ENCODE measurements around the gene CCDC33. TPM values are rescaled to one million over a fixed set of nuclear protein-coding genes. Genes with fewer than 3 reads are reported as not detected.

The CCDC33 gene
- total RNA-seq, 4 donors from 2014 or later = not detected

DNA sequence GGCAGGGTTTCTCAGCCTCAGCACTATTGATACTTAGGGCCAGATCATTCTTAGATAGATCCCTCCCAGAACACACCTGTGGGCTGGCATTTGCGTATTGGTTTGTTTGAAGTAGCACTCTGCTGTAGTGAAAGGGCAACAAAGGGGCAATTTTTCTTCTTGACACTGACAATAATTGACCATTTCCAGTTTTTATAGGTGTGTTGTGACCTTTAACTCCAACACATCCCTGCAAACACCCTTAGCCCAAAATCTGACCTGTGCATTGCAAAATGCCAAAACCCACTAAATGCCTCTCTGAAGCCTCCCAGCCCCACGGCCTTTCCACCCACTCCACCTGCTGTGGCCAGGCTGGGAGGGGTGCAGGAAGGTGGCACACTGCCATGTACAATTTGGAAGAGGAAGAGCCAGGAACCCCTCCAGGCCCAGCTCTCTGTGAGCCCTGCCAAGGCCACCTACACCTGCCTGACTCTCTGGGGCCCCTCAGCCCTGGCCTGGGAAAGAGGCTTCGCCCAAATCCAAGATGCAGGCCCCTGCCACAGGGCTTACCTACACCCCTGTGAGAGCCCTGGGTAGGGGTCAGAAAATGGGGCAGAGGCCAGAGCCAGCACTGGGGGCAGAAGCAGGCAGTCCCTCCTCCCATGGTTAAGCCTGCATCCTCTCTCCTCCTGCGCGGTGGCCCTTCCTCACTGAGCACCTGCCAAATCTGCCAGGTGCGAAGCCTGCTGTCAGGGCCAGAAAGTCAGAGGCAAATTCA lies 140.9 kb downstream of the CCDC33 start:
- peaks cover 0 to 23% (median 7%) of the 10 kb centered on the region in 4 donors for H3K4me1 ChIP-seq
- H3K27ac ChIP-seq = no peak overlapping the region
- no peaks in the 10 kb centered on the region for H3K9me3 ChIP-seq
- H3K4me3 ChIP-seq = no peak overlapping the region
- no peaks in the 10 kb centered on the region for H3K27me3 ChIP-seq
- DNase-seq (ENCODE audit: low spot score in 2 of 2) = no peak
- WGBS, 2 donors = 84 to 87% methylated on average over 6 of the region's 6 CpGs
- no peaks in the 10 kb centered on the region for H3K36me3 ChIP-seq
- TF ChIP-seq POLR2A (IDR thresholded peaks at IDR 0.05) = no peak
- no peak for TF ChIP-seq EP300 (IDR thresholded peaks at IDR 0.05)
- TF ChIP-seq, protein P1, sequence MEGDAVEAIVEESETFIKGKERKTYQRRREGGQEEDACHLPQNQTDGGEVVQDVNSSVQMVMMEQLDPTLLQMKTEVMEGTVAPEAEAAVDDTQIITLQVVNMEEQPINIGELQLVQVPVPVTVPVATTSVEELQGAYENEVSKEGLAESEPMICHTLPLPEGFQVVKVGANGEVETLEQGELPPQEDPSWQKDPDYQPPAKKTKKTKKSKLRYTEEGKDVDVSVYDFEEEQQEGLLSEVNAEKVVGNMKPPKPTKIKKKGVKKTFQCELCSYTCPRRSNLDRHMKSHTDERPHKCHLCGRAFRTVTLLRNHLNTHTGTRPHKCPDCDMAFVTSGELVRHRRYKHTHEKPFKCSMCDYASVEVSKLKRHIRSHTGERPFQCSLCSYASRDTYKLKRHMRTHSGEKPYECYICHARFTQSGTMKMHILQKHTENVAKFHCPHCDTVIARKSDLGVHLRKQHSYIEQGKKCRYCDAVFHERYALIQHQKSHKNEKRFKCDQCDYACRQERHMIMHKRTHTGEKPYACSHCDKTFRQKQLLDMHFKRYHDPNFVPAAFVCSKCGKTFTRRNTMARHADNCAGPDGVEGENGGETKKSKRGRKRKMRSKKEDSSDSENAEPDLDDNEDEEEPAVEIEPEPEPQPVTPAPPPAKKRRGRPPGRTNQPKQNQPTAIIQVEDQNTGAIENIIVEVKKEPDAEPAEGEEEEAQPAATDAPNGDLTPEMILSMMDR (IDR thresholded peaks at IDR 0.05) = no peak

DNA sequence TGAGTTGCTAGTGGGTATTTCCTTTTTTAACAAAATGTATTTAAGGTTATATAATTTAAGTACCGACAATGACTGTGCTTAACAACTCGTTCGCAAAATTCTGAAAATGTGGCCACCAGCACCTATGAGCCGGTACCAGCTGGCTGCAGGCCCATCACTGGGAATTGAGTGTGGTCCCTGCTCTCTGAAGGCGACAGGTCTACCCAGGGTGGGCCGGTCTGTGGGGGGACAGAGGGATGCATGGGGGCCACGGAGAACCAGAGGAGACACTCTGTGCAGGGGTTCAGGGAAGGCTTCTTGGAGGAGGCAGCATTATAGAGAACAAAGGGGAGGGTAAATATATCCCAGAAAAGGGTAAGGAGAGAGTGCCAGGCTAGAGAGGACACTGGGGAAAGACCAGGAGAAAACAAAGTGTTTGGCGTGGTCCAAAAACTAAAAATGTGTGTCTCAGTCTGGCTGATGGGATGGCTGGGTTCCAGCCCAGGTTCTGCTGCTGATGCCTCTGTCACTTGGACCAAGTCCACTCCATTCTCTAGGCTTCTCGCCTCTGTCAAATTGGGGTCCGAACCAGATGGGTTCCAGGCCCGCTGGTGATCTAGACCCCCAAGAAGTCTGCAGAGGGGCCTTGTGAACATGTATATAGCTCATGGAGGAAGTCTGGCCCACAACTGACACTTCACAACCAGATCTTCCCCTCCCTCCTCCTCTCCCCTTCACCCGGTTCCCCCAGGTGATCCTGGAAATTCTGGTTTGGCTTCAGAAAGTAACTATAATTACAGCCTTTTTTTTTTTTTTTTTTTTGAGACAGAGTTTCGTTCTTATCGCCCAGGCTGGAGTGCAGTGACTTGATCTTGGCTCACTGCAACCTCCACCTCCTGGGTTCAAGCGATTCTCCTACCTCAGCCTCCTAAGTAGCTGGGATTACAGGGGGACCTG lies 142.0 kb downstream of the CCDC33 start:
- TF ChIP-seq EP300 (IDR thresholded peaks at IDR 0.05) (no peak), POLR2A (IDR thresholded peaks at IDR 0.05) (no peak)
- H3K27ac ChIP-seq = no peak overlapping the region
- H3K4me3 ChIP-seq = no peak overlapping the region

DNA sequence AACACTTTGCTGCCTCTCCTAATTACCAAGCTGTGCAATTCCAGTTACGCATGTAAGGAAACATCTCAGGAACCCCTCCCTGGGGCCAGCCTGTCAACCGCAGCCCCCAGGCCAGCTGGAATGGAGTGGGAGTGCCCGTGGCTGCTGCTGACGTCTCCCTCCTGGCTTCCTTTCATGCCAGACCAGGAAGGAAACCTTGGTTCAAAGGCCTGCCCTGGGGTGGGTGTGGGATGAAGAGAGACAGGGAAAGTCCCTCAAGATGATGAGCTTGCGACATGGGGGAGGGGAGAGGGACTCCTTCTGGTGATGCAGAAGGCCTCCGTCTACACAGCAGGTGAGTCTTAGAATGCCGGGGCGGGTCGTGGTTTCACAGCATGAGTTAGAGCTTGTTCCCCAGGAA lies 142.7 kb downstream of the CCDC33 start:
- TF ChIP-seq, protein P1 (IDR thresholded peaks at IDR 0.05) = no peak
- TF ChIP-seq EP300 (IDR thresholded peaks at IDR 0.05) (no peak), POLR2A (IDR thresholded peaks at IDR 0.05) (no peak)
- Histone ChIP-seq H3K27me3 (no peaks in the 10 kb centered on the region), H3K4me1 (peaks cover 0 to 25% (median 15%) of the 10 kb centered on the region in 4 donors), H3K36me3 (no peaks in the 10 kb centered on the region), H3K27ac (no peak overlapping the region), H3K9me3 (no peaks in the 10 kb centered on the region), H3K4me3 (no peak overlapping the region)
- 49 to 63% methylated on average over 6 to 9 of the region's 9 CpGs for WGBS, 2 donors
- no peak for DNase-seq (ENCODE audit: low spot score in 2 of 2)

More for the DNA sequence above, 142.0 kb downstream of the CCDC33 start:
- Histone ChIP-seq H3K9me3 (no peaks in the 10 kb centered on the region), H3K36me3 (no peaks in the 10 kb centered on the region), H3K4me1 (peaks cover 0 to 31% (median 13%) of the 10 kb centered on the region in 4 donors), H3K27me3 (no peaks in the 10 kb centered on the region)
- no peak for DNase-seq (ENCODE audit: low spot score in 2 of 2)
- WGBS, 2 donors = 85 to 88% methylated on average over 15 of the region's 15 CpGs

DNA sequence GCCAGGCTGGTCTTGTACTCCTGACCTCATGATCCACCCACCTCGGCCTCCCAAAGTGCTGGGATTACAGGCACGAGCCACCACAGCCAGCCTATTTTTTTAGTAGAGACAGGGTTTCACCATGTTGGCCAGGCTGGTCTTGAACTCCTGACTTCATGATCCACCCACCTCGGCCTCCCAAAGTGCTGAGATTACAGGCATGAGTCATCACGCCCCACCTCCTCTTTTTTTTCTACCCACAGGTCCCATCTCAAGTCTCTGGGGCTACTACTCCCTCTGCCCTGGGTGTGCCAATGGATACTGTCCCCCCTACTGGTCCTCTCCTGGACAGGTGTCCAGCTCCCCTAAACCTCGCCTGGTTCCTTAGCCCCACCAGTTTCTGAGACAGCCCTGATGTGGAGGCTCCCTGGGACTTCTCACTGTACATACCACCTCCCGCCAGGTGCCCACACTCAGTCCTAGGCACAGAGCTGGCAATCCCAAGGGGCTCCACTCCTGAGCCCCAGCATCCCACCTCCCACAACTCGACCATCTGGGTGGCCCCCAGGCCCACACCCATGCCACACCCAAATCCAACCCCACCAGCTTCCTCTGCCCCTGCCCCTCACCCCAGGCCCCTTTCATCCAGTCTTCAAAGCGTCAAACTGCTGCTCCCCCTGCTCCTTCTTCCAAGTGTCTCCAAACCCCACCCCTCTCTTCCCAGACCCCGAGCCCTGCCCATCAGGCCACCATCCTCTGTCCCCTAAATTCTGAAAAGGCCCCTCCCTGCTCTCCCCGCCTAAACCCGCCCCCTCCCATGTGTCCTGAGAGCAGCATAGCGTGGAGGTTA lies 144.4 kb downstream of the CCDC33 start:
- Histone ChIP-seq H3K4me1 (peaks cover 0 to 30% (median 12%) of the 10 kb centered on the region in 4 donors), H3K27me3 (no peaks in the 10 kb centered on the region), H3K9me3 (no peaks in the 10 kb centered on the region), H3K36me3 (no peaks in the 10 kb centered on the region), H3K27ac (no peak overlapping the region), H3K4me3 (no peak overlapping the region)
- 63 to 69% methylated on average over 12 of the region's 12 CpGs for WGBS, 2 donors
- TF ChIP-seq POLR2A (IDR thresholded peaks at IDR 0.05) (no peak), EP300 (IDR thresholded peaks at IDR 0.05) (no peak)
- TF ChIP-seq, protein P1 (IDR thresholded peaks at IDR 0.05) = no peak
- DNase-seq (ENCODE audit: low spot score in 2 of 2) = no peak

DNA sequence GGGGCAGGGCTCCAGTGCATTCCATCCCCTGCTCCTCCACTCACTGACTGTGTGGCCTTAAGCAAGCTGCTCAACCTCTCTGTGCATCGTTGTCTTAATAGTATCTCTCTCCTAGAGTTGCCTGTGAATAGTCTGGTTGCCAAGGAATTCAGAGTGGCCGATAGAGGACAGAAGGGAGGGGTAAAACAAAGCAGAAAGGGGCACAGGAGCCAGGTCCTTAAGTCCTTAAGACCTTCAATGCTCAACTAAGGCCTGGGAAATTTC lies 145.0 kb downstream of the CCDC33 start:
- 52 to 71% methylated on average over 2 of the region's 2 CpGs for WGBS, 2 donors
- peaks cover 0 to 35% (median 15%) of the 10 kb centered on the region in 4 donors for H3K4me1 ChIP-seq
- H3K4me3 ChIP-seq = no peak overlapping the region
- no peaks in the 10 kb centered on the region for H3K27me3 ChIP-seq
- H3K36me3 ChIP-seq = no peaks in the 10 kb centered on the region
- no peak for DNase-seq (ENCODE audit: low spot score in 2 of 2)
- no peaks in the 10 kb centered on the region for H3K9me3 ChIP-seq
- no peak overlapping the region for H3K27ac ChIP-seq
- no peak for TF ChIP-seq POLR2A (IDR thresholded peaks at IDR 0.05)
- no peak for TF ChIP-seq EP300 (IDR thresholded peaks at IDR 0.05)
- TF ChIP-seq, protein P1 (IDR thresholded peaks at IDR 0.05) = no peak
